Duodenal mucosa (tissue), 2 donors: Measurements from ENCODE around the gene TRIM46.

Experiments
- H3K27ac ChIP-seq: one replicate; pipeline ENCODE4 v1.7.0; 2013; ENCODE audit warnings: low read depth, low read length
- H3K27me3 ChIP-seq, 2 donors: one replicate each; pipeline ENCODE4 v1.7.0; 2013; ENCODE audit warnings: low read length in 2 of 2, control low read depth in 1 of 2; ENCODE audit not compliant: insufficient read depth in 2 of 2, control insufficient read depth in 1 of 2
- H3K36me3 ChIP-seq, 2 donors: one replicate each; pipeline ENCODE4 v1.7.0; 2013; ENCODE audit warnings: low read length in 2 of 2, control low read depth in 1 of 2; ENCODE audit not compliant: insufficient read depth in 2 of 2, control insufficient read depth in 1 of 2
- H3K4me1 ChIP-seq, 2 donors: one replicate each; pipeline ENCODE4 v1.7.0; 2013; ENCODE audit warnings: low read length in 2 of 2, control low read depth in 1 of 2; ENCODE audit not compliant: insufficient read depth in 2 of 2, control insufficient read depth in 1 of 2
- H3K4me3 ChIP-seq, 2 donors: one replicate each; pipeline ENCODE4 v1.7.0; 2013; ENCODE audit warnings: low read length in 2 of 2, low read depth in 1 of 2
- H3K9ac ChIP-seq, 2 donors: one replicate each; pipeline ENCODE4 v1.7.0; 2013; ENCODE audit warnings: low read length in 2 of 2, low read depth in 1 of 2
- H3K9me3 ChIP-seq, 2 donors: one replicate each; pipeline ENCODE4 v1.7.0; 2013; ENCODE audit warnings: low read length in 2 of 2, control low read depth in 1 of 2; ENCODE audit not compliant: control insufficient read depth in 1 of 2

Gene TRIM46

DNA sequence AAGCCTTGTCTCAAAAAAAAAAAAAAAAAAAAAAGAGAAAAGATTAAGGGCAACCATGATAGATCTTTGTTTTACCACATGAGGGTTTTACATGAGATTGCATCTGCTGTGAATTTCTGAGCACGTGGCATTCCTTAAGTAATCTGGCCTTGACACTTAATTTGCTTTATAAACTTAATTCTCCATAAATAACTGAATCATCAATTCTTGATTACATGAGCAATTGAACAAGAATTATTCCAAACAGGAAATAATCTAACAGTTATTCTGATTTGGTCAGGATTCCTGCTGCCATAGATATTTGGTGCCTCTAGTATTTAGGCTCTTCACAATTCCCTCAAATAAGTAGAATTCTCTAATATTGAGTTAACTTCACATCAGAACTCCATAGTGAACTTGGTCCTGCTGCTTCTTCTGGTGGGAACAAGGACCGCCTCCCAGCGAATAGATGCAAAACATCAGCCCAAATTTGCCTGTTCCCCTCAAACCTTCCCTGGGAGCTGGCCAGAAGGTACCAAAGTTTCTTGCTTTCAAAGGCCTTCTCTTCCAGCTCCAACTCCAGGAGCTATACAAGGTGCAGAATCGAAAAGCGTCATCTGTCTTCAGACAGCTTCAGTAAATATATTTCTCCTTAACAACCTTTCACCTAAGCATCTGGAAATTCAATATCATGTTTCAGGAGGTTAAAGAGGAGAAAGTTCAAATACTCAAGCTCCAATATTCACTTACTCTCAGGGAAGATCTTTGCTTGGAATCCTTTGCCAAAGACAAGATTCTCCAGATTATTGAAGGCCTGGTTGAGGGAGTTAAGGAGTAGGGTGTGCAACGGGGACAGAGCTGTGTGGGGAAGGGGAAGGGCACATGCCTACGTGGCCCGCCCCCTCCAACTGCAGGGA is 1.6 kb upstream of the TRIM46 start:
- Histone ChIP-seq H3K9me3 (no peaks in the 10 kb centered on the region), H3K36me3 (peaks cover 0 to 19% of the 10 kb centered on the region in 2 donors), H3K27ac (peak overlapping the region; percentile 77), H3K4me3 (peak overlapping the region; percentile 84 to 96), H3K27me3 (no peaks in the 10 kb centered on the region), H3K9ac (peak overlapping the region; percentile 88 to 96), H3K4me1 (peaks cover 32 to 40% of the 10 kb centered on the region in 2 donors)

DNA sequence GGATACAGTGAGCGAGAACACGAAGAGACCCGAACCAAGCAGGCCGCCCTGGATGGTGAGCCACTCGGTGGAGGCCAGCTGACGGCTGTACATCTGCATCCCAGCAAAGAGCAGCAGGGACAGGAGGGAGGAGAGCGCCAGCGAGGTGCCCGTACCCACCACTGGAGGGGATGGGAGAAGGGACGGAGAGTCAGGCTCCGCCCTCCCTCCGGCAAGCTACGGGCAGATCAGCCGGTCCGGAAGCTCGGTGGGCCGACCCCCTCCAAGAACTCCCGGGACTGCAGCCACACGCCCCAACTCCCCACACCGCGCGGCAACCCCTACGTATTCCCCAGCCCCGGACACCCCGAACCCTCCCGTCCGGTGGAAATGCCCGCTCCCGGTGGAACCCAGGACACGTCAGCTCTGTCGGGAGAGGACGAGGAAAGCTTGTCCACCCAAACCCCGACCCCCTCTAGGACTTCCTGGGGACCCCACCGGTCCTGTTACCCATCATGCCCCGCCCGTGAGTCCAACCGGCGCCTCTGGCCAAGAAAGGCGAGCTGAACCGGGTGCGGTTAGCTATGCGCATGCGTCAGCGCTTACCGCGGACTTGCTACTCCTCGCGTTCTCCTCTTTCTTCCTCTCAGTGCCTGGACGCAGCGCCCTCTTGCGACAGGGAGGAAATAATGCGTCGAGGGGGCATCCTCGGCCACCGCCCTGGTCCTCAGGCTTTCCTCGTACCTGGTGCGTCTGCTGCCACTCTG is 744 bp upstream of the TRIM46 start, which contains the start of gene KRTCAP2:
Gene KRTCAP2 (minus strand): TSS at position 573 of the 746 bp plus-strand sequence. CDS start 80 bp downstream, at position 493.
- Histone ChIP-seq H3K4me1 (peaks cover 28 to 42% of the 10 kb centered on the region in 2 donors), H3K36me3 (peaks cover 0 to 19% of the 10 kb centered on the region in 2 donors), H3K9me3 (no peaks in the 10 kb centered on the region), H3K9ac (peak within 1 kb of the TSS; percentile 88 to 96), H3K27ac (peak within 1 kb of the TSS; percentile 77), H3K27me3 (no peaks in the 10 kb centered on the region), H3K4me3 (peak within 1 kb of the TSS; percentile 84 to 96)

DNA sequence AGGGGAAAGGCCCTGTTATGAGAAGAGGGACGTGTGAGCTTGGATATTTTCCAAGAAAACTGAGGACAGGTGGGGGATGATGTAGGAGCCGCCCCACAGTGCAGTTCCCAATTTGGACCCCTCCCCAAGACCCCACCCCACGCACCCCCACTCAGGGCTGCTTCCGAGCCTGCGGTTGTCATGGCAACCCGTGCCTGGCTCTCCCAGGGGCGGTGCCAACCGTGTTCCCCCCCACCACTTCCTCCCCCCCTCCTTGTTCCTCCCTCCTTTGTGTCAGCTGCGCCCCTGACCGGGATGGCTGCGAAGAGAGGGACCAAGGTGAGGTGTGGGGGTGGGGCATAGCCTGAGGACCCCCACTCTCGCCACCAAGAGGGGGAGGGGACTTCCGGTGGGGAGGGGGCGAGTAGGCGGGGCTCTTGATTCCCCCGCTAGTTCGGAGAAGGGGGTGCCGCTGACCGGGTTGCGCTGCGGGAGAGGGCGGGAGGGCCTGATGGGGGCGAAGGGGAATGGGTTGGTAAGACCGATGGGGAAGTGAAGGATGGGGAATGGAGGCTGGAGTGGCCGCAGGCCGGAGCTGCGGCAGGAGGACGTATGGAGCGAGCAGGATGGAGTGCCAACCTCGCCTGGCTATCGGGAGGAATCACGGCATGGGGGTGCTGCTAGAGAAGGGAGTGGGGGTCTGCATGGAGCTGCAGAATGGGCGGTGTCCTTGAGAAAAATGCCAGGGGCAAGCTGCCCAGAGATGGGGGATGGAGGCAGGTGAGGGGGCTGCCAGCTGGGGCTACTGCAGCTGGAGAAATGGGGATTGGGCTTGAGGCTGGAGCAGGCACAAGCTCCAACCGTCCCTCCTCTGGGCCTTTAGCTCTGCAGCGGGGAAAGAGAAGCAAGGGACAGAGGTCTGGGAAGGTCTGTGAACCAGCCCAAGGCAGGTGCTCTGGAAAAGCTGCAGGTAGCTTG is 953 bp downstream of the TRIM46 start:
- H3K9ac ChIP-seq, result no peak overlapping the region
- H3K27ac ChIP-seq, result no peak overlapping the region
- peaks cover 0 to 7% of the 10 kb centered on the region in 2 donors for H3K36me3 ChIP-seq
- H3K27me3 ChIP-seq, result no peaks in the 10 kb centered on the region
- H3K4me3 ChIP-seq, result peak overlapping the region in 1 of 2 donors; percentile 25
- no peaks in the 10 kb centered on the region for H3K9me3 ChIP-seq
- H3K4me1 ChIP-seq, result peaks cover 32 to 50% of the 10 kb centered on the region in 2 donors

DNA sequence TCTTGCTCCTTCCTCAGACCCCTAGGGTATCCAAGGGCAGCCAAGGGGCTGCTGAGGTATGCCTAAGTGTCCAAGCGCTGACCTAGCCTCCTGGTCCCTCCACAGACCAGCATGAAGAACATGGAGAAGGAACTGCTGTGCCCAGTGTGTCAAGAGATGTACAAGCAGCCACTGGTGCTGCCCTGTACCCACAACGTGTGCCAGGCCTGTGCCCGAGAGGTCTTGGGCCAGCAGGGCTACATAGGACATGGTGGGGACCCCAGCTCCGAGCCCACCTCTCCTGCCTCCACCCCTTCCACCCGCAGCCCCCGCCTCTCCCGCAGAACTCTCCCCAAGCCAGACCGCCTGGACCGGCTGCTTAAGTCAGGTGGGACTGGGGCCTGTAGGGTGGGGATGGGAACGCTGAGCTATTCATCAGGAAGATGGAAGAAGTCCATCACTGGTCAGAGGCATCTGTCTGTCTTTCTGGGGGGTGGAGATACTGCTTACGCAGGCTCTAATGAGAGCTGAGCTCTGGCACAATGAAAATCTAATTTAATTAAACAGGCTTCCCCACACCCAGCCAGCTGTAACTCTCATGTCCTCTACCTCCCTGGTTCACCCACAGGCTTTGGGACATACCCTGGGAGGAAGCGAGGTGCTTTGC is 1.8 kb downstream of the TRIM46 start:
- Histone ChIP-seq H3K27me3 (no peaks in the 10 kb centered on the region), H3K27ac (no peak overlapping the region), H3K4me1 (peaks cover 33 to 50% of the 10 kb centered on the region in 2 donors), H3K36me3 (peaks cover 0 to 1% of the 10 kb centered on the region in 2 donors), H3K9me3 (no peaks in the 10 kb centered on the region), H3K4me3 (no peak overlapping the region), H3K9ac (no peak overlapping the region)

DNA sequence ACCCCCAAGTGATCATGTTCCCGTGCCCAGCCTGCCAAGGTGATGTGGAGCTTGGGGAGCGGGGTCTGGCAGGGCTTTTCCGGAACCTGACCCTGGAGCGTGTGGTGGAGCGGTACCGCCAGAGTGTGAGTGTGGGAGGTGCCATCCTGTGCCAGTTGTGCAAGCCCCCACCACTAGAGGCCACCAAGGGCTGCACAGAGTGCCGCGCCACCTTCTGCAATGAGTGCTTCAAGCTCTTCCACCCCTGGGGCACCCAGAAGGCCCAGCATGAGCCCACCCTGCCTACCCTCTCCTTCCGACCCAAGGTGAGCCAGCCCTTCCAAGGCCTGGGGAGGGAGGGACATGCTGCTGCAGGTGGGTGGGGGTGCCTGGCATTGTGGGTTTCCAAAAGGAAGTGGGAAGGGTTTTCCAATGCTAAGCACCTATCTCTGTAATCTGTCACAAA is 2.3 kb downstream of the TRIM46 start:
- no peaks in the 10 kb centered on the region for H3K27me3 ChIP-seq
- H3K4me3 ChIP-seq, result no peak overlapping the region
- H3K9ac ChIP-seq, result no peak overlapping the region

DNA sequence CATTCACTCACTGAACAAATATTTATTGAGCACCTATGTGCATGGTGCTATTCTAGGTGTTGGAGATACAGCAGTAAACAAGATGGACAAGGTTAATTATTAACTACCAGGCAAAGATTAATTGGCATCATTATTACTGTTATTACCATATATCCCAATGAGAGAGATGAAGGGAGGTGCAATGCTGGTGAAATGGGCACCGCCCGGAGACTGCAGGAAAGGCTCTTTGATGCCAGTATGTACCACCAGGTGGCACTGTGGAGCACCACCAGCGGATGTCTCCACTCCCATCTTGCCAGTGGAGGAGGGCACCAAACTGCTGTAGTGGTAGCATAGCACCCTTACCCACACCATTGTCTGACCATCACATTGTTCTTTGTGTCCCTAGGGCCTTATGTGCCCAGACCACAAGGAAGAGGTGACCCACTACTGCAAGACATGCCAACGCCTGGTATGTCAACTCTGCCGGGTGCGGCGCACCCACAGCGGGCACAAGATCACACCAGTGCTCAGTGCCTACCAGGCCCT is 3.0 kb downstream of the TRIM46 start:
- H3K9me3 ChIP-seq, result no peaks in the 10 kb centered on the region
- peaks cover 37 to 55% of the 10 kb centered on the region in 2 donors for H3K4me1 ChIP-seq
- no peak overlapping the region for H3K27ac ChIP-seq
- no peaks in the 10 kb centered on the region for H3K27me3 ChIP-seq
- no peaks in the 10 kb centered on the region for H3K36me3 ChIP-seq
- H3K9ac ChIP-seq, result no peak overlapping the region
- H3K4me3 ChIP-seq, result no peak overlapping the region

More for the DNA sequence above, 2.3 kb downstream of the TRIM46 start:
- Histone ChIP-seq H3K36me3 (no peaks in the 10 kb centered on the region), H3K9me3 (no peaks in the 10 kb centered on the region), H3K4me1 (peaks cover 33 to 50% of the 10 kb centered on the region in 2 donors), H3K27ac (no peak overlapping the region)

DNA sequence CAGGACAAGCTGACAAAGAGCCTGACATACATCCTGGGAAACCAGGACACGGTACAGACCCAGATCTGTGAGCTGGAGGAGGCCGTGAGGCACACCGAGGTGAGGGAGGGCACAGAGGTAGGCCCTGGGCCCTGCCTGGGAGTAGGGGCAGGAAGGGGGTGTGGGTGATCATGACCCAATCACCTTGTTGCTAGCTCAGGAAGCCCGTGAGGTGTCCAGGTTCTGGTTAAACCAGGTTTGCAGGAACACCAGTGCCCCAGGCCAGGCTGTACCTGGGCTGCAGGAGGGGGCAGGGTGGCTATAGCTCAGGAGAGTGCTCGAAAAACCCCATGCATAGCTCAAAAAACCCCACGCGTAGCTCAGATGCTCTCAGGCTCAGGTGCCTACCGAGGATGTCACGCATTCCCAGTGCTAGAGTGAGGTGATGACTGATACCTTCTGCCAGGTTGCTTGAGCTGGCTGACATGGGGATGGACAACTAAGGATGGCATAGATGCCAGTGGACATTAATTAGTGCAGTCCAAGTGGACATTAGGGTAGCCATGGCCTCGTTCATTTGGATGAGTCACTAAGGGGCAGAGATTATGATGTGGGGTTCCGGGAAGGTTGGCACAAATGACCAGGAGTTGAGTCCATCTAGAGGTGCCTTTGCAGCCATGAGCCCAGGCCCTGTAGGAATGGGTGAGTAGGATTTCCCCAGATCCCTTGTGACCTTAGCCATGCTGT is 3.7 kb downstream of the TRIM46 start:
- no peaks in the 10 kb centered on the region for H3K27me3 ChIP-seq
- no peaks in the 10 kb centered on the region for H3K36me3 ChIP-seq
- H3K9me3 ChIP-seq, result no peaks in the 10 kb centered on the region
- H3K27ac ChIP-seq, result no peak overlapping the region
- H3K9ac ChIP-seq, result no peak overlapping the region
- no peak overlapping the region for H3K4me3 ChIP-seq
- H3K4me1 ChIP-seq, result peaks cover 31 to 52% of the 10 kb centered on the region in 2 donors

DNA sequence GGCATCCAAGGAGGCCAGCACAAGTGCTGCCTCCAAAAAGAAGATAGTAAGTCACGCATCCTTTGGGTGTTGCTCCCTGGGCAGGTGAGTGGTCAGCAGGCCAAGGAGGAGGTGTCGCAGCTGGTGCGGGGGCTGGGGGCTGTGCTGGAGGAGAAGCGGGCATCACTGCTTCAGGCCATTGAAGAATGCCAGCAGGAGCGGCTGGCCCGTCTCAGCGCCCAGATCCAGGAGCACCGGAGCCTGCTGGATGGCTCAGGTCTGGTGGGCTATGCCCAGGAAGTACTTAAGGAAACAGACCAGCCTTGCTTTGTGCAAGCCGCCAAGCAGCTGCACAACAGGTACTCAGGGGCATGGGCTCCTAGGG is 4.3 kb downstream of the TRIM46 start:
- no peak overlapping the region for H3K27ac ChIP-seq
- H3K4me3 ChIP-seq, result no peak overlapping the region
- H3K27me3 ChIP-seq, result no peaks in the 10 kb centered on the region
- H3K36me3 ChIP-seq, result no peaks in the 10 kb centered on the region
- H3K4me1 ChIP-seq, result peaks cover 29 to 51% of the 10 kb centered on the region in 2 donors
- no peaks in the 10 kb centered on the region for H3K9me3 ChIP-seq
- H3K9ac ChIP-seq, result no peak overlapping the region
